ENCODE data around the gene AGFG2. TPM values are rescaled to one million over a fixed set of nuclear protein-coding genes. Genes with fewer than 3 reads are reported as not detected.

AGFG2 gene
- total RNA-seq, 1 experiment from 2014 or later, result 11.2 TPM

- Histone ChIP-seq H2BK15ac (ENCODE audit: low read depth, low read length) (no peak within 1 kb of the TSS), H3K27ac (ENCODE audit: insufficient read length, low read depth, low read length) (peak within 1 kb of the TSS; percentile 28), H3K56ac (ENCODE audit: insufficient read length, low read depth, low read length) (no peak within 1 kb of the TSS), H3K4ac (ENCODE audit: low read depth, low read length) (no peak within 1 kb of the TSS), H3K14ac (ENCODE audit: insufficient read depth, low read length) (peak within 1 kb of the TSS; percentile 96), H2BK120ac (ENCODE audit: low read depth, low read length, poor library complexity, severe bottlenecking) (peak within 1 kb of the TSS; percentile 94), H4K8ac (replicated peaks; ENCODE audit: insufficient read length, low read depth, low read length) (no peak within 1 kb of the TSS), H3K9me3 (ENCODE audit: control insufficient read depth, low read depth, low read length) (no peaks in the 10 kb centered on the region), H3K23ac (ENCODE audit: insufficient read length, low read depth, low read length) (no peak within 1 kb of the TSS), H4K20me1 (ENCODE audit: control insufficient read depth, insufficient read depth, insufficient read length) (no peaks in the 10 kb centered on the region), H3K4me2 (ENCODE audit: insufficient read depth, insufficient read length, low read length) (peak within 1 kb of the TSS; percentile 61), H3K79me2 (ENCODE audit: insufficient read depth, low read length) (no peaks in the 10 kb centered on the region), H2BK20ac (ENCODE audit: low read depth, low read length, poor library complexity, severe bottlenecking) (peak within 1 kb of the TSS; percentile 49), H3K18ac (ENCODE audit: insufficient read length, low read depth, low read length) (peak within 1 kb of the TSS; percentile 98), H2AK5ac (ENCODE audit: insufficient read length, low read length) (no peak within 1 kb of the TSS), H3K9ac (ENCODE audit: extremely low read depth, insufficient read length, low read length) (peak within 1 kb of the TSS; percentile 79), H3T11ph (ENCODE audit: low read length) (no peak within 1 kb of the TSS), H2AFZ (ENCODE audit: low read length) (peak within 1 kb of the TSS; percentile 83), H2BK5ac (ENCODE audit: insufficient read length, low read length) (peak within 1 kb of the TSS; percentile 74), H4K91ac (ENCODE audit: insufficient read length, low read depth, low read length) (no peak within 1 kb of the TSS), H3K27me3 (ENCODE audit: insufficient read depth, low read length) (no peaks in the 10 kb centered on the region), H4K5ac (ENCODE audit: insufficient read length, low read depth, low read length) (no peak within 1 kb of the TSS), H3K79me1 (ENCODE audit: insufficient read depth, low read depth, low read length, poor library complexity, severe bottlenecking) (no peaks in the 10 kb centered on the region), H3K23me2 (ENCODE audit: insufficient read length, low read depth, low read length, poor library complexity, severe bottlenecking) (peaks cover 2% of the 10 kb centered on the region), H3K4me1 (ENCODE audit: insufficient read depth, low read length) (no peaks in the 10 kb centered on the region), H2BK12ac (ENCODE audit: insufficient read length, low read depth, low read length) (no peak within 1 kb of the TSS)
- TF ChIP-seq CTCF (conservative IDR thresholded peaks at IDR 0.05), result no peak
- no peaks in the 10 kb centered on the region for H3K9me3 Mint-ChIP-seq
- H3K36me3 Mint-ChIP-seq (ENCODE audit: insufficient read depth in 1 of 3, low read depth in 3 of 3), result peaks cover 0 to 15% (median 11%) of the 10 kb centered on the region in 3 experiments
- peaks cover 2% of the 10 kb centered on the region for H3K27me3 Mint-ChIP-seq (ENCODE audit: low read depth)
- peaks cover 7 to 13% of the 10 kb centered on the region in 2 experiments for H3K4me1 Mint-ChIP-seq
- DNase-seq, result peak; percentile 100
- no CpG with 5 or more reads among the region's 61 CpGs for WGBS (ENCODE audit: extremely low coverage, insufficient read length, low lambda C conversion rate)
- peak within 1 kb of the TSS; percentile 100 for H3K27ac Mint-ChIP-seq
- H3K4me3 Mint-ChIP-seq, result peak within 1 kb of the TSS; percentile 93 to 97
These were observed 73.2 kb downstream of the AGFG2 start, which contains the start of gene MOSPD3 for GRCh38 chr7:100611983-100612729. MOSPD3 (plus strand) TSS chr7:100612540; CDS start chr7:100612792, 252 bp downstream.
